Measurements from ENCODE around the gene SNTB2. TPM values are rescaled to one million over a fixed set of nuclear protein-coding genes. Genes with fewer than 3 reads are reported as not detected.

Gene SNTB2
- total RNA-seq, 1 experiment from 2014 or later = 20.2 TPM

DNA sequence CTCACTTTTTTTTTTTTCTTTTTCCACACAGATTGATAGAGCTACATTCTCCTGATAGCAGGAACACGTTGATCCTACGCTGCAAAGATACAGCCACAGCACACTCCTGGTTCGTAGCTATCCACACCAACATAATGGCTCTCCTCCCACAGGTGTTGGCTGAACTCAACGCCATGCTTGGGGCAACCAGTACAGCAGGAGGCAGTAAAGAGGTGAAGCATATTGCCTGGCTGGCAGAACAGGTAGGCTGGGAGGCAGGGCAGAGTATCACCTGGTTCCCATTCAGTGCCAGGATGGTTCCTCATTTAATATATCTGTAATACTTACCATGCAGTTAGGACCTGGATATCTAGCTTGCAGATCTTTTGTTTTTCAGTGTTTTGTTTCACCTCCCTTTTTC is 73.1 kb downstream of the SNTB2 start:
- H3K27me3 Mint-ChIP-seq (ENCODE audit: low read depth) = no peaks in the 10 kb centered on the region

More for the DNA sequence above, 73.1 kb downstream of the SNTB2 start:
- no peak overlapping the region for H2BK15ac ChIP-seq (ENCODE audit: low read depth, low read length)
- no peaks in the 10 kb centered on the region for H3K79me1 ChIP-seq (ENCODE audit: insufficient read depth, low read depth, low read length, poor library complexity, severe bottlenecking)
- peak; percentile 40 for TF ChIP-seq CTCF (conservative IDR thresholded peaks at IDR 0.05)
- H3K79me2 ChIP-seq (ENCODE audit: insufficient read depth, low read length) = no peaks in the 10 kb centered on the region
- H2BK20ac ChIP-seq (ENCODE audit: low read depth, low read length, poor library complexity, severe bottlenecking) = no peak overlapping the region
- peak; percentile 29 for DNase-seq
- H2BK5ac ChIP-seq (ENCODE audit: insufficient read length, low read length) = no peak overlapping the region
- no peak overlapping the region for H3K4ac ChIP-seq (ENCODE audit: low read depth, low read length)
- no peaks in the 10 kb centered on the region for H4K20me1 ChIP-seq (ENCODE audit: control insufficient read depth, insufficient read depth, insufficient read length)
- whole genome bisulfite sequencing (ENCODE audit: extremely low coverage, insufficient read length, low lambda C conversion rate) = no CpG with 5 or more reads among the region's 4 CpGs
- Mint-ChIP-seq H3K4me1 (no peaks in the 10 kb centered on the region), H3K9me3 (no peaks in the 10 kb centered on the region), H3K27ac (peak overlapping the region in 1 of 3 experiments; percentile 14; a peak in 3 of 7 replicates), H3K4me3 (no peak overlapping the region), H3K36me3 (ENCODE audit: insufficient read depth in 1 of 3, low read depth in 3 of 3) (peaks cover 9 to 34% (median 29%) of the 10 kb centered on the region in 3 experiments; a peak in 6 of 7 replicates)
- no peak overlapping the region for H3K18ac ChIP-seq (ENCODE audit: insufficient read length, low read depth, low read length)
- no peak overlapping the region for H3K14ac ChIP-seq (ENCODE audit: insufficient read depth, low read length)
- H3K27ac ChIP-seq (ENCODE audit: insufficient read length, low read depth, low read length) = no peak overlapping the region
- no peak overlapping the region for H2AFZ ChIP-seq (ENCODE audit: low read length)
- no peak overlapping the region for H2BK12ac ChIP-seq (ENCODE audit: insufficient read length, low read depth, low read length)
- H2AK5ac ChIP-seq (ENCODE audit: insufficient read length, low read length) = no peak overlapping the region
- H3T11ph ChIP-seq (ENCODE audit: low read length) = no peak overlapping the region
- H3K9ac ChIP-seq (ENCODE audit: extremely low read depth, insufficient read length, low read length) = no peak overlapping the region
- no peak overlapping the region for H3K56ac ChIP-seq (ENCODE audit: insufficient read length, low read depth, low read length)
- H4K5ac ChIP-seq (ENCODE audit: insufficient read length, low read depth, low read length) = no peak overlapping the region
- H3K9me3 ChIP-seq (ENCODE audit: control insufficient read depth, low read depth, low read length) = no peaks in the 10 kb centered on the region
- no peaks in the 10 kb centered on the region for H3K23me2 ChIP-seq (ENCODE audit: insufficient read length, low read depth, low read length, poor library complexity, severe bottlenecking)
- H3K23ac ChIP-seq (ENCODE audit: insufficient read length, low read depth, low read length) = no peak overlapping the region
- no peak overlapping the region for H3K4me2 ChIP-seq (ENCODE audit: insufficient read depth, insufficient read length, low read length)
- no peak overlapping the region for H4K91ac ChIP-seq (ENCODE audit: insufficient read length, low read depth, low read length)
- H2BK120ac ChIP-seq (ENCODE audit: low read depth, low read length, poor library complexity, severe bottlenecking) = no peak overlapping the region
- no peaks in the 10 kb centered on the region for H3K4me1 ChIP-seq (ENCODE audit: insufficient read depth, low read length)
- H4K8ac ChIP-seq (replicated peaks; ENCODE audit: insufficient read length, low read depth, low read length) = no peak overlapping the region
- no peaks in the 10 kb centered on the region for H3K27me3 ChIP-seq (ENCODE audit: insufficient read depth, low read length)
